ENCODE measurements around the gene ATXN7L2. TPM values are rescaled to one million over a fixed set of nuclear protein-coding genes. Genes with fewer than 3 reads are reported as not detected.

ATXN7L2 gene
- total and polyA plus RNA-seq, 2 of the 8 experiments (the other 6 are each of a cell fraction or from before 2014, with no cell fraction given), result 8.1 to 9.3 TPM

DNA sequence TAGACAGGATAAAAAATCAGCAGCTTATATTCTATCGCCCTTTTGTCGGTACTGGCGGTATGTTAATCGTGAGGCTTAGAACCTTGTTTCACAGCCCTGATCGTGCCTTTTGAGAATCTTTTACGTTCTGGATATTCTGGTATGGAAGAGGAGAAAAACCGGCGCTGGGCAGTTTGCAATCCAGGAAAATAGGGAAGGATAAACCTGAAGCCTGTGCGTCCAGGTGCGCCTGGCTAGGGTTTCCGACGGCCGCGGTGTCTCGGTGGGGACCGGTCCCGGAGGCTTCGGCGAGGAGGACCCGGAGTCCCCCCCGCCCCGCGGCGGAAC, 17.6 kb upstream of the ATXN7L2 start (continued):
- TF ChIP-seq, protein P1, sequence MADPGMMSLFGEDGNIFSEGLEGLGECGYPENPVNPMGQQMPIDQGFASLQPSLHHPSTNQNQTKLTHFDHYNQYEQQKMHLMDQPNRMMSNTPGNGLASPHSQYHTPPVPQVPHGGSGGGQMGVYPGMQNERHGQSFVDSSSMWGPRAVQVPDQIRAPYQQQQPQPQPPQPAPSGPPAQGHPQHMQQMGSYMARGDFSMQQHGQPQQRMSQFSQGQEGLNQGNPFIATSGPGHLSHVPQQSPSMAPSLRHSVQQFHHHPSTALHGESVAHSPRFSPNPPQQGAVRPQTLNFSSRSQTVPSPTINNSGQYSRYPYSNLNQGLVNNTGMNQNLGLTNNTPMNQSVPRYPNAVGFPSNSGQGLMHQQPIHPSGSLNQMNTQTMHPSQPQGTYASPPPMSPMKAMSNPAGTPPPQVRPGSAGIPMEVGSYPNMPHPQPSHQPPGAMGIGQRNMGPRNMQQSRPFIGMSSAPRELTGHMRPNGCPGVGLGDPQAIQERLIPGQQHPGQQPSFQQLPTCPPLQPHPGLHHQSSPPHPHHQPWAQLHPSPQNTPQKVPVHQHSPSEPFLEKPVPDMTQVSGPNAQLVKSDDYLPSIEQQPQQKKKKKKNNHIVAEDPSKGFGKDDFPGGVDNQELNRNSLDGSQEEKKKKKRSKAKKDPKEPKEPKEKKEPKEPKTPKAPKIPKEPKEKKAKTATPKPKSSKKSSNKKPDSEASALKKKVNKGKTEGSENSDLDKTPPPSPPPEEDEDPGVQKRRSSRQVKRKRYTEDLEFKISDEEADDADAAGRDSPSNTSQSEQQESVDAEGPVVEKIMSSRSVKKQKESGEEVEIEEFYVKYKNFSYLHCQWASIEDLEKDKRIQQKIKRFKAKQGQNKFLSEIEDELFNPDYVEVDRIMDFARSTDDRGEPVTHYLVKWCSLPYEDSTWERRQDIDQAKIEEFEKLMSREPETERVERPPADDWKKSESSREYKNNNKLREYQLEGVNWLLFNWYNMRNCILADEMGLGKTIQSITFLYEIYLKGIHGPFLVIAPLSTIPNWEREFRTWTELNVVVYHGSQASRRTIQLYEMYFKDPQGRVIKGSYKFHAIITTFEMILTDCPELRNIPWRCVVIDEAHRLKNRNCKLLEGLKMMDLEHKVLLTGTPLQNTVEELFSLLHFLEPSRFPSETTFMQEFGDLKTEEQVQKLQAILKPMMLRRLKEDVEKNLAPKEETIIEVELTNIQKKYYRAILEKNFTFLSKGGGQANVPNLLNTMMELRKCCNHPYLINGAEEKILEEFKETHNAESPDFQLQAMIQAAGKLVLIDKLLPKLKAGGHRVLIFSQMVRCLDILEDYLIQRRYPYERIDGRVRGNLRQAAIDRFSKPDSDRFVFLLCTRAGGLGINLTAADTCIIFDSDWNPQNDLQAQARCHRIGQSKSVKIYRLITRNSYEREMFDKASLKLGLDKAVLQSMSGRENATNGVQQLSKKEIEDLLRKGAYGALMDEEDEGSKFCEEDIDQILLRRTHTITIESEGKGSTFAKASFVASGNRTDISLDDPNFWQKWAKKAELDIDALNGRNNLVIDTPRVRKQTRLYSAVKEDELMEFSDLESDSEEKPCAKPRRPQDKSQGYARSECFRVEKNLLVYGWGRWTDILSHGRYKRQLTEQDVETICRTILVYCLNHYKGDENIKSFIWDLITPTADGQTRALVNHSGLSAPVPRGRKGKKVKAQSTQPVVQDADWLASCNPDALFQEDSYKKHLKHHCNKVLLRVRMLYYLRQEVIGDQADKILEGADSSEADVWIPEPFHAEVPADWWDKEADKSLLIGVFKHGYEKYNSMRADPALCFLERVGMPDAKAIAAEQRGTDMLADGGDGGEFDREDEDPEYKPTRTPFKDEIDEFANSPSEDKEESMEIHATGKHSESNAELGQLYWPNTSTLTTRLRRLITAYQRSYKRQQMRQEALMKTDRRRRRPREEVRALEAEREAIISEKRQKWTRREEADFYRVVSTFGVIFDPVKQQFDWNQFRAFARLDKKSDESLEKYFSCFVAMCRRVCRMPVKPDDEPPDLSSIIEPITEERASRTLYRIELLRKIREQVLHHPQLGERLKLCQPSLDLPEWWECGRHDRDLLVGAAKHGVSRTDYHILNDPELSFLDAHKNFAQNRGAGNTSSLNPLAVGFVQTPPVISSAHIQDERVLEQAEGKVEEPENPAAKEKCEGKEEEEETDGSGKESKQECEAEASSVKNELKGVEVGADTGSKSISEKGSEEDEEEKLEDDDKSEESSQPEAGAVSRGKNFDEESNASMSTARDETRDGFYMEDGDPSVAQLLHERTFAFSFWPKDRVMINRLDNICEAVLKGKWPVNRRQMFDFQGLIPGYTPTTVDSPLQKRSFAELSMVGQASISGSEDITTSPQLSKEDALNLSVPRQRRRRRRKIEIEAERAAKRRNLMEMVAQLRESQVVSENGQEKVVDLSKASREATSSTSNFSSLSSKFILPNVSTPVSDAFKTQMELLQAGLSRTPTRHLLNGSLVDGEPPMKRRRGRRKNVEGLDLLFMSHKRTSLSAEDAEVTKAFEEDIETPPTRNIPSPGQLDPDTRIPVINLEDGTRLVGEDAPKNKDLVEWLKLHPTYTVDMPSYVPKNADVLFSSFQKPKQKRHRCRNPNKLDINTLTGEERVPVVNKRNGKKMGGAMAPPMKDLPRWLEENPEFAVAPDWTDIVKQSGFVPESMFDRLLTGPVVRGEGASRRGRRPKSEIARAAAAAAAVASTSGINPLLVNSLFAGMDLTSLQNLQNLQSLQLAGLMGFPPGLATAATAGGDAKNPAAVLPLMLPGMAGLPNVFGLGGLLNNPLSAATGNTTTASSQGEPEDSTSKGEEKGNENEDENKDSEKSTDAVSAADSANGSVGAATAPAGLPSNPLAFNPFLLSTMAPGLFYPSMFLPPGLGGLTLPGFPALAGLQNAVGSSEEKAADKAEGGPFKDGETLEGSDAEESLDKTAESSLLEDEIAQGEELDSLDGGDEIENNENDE (IDR thresholded peaks at IDR 0.05; ENCODE audit: insufficient replicate concordance, low read length), result no peak
- TF ChIP-seq SAP30 (IDR thresholded peaks at IDR 0.05; ENCODE audit: insufficient read depth, insufficient replicate concordance, low read length) (no peak), EP300 (IDR thresholded peaks at IDR 0.05; ENCODE audit: borderline replicate concordance in 1 of 2, low read depth in 2 of 2, low read length in 2 of 2) (no peak), EGR1 (IDR thresholded peaks at IDR 0.05; ENCODE audit: borderline replicate concordance, low read depth, low read length) (no peak), YY1 (IDR thresholded peaks at IDR 0.05; ENCODE audit: low read depth, low read length) (no peak), FOSL1 (IDR thresholded peaks at IDR 0.05; ENCODE audit: insufficient read depth, low read depth, low read length) (no peak), GTF2F1 (IDR thresholded peaks at IDR 0.05; ENCODE audit: borderline replicate concordance, low read depth, low read length) (no peak), HDAC2 (IDR thresholded peaks at IDR 0.05; ENCODE audit: borderline replicate concordance in 1 of 2, low read depth in 2 of 2, low read length in 2 of 2) (no peak), KDM1A (IDR thresholded peaks at IDR 0.05; ENCODE audit: borderline replicate concordance, low read length) (no peak)
